NT2/D1 (cell line): ENCODE results near the gene CCDC47.

ENCODE experiments used
- YY1 ChIP-seq: IDR thresholded peaks from 2 replicates; pipeline ENCODE4 v1.6.1; 2011; ENCODE audit not compliant: insufficient read length, insufficient read depth
- ZNF274 ChIP-seq: IDR thresholded peaks from 2 replicates; pipeline ENCODE4 v1.6.1; 2011; ENCODE audit warnings: mild to moderate bottlenecking, low read depth, low read length

- TF ChIP-seq ZNF274 (no peak), YY1 (no peak)
Observed at GRCh38 chr17:63764716-63765115, 8.7 kb downstream of the CCDC47 start.
